HG03378 (cell line): ENCODE data around the gene PCDHB2.
"Not testable (repeated sequence)": the region's sequence is repeated elsewhere in the genome, so short reads cannot be mapped to it uniquely, and the experiment has no call there.

Experiments
- ATAC-seq: cut with Tn5 transposase; IDR thresholded peaks from one replicate; pipeline ENCODE4 v1.9.1; 2021; ENCODE audit warnings: mild to moderate bottlenecking, moderate library complexity; ENCODE audit not compliant: unreplicated experiment

Gene PCDHB2

DNA sequence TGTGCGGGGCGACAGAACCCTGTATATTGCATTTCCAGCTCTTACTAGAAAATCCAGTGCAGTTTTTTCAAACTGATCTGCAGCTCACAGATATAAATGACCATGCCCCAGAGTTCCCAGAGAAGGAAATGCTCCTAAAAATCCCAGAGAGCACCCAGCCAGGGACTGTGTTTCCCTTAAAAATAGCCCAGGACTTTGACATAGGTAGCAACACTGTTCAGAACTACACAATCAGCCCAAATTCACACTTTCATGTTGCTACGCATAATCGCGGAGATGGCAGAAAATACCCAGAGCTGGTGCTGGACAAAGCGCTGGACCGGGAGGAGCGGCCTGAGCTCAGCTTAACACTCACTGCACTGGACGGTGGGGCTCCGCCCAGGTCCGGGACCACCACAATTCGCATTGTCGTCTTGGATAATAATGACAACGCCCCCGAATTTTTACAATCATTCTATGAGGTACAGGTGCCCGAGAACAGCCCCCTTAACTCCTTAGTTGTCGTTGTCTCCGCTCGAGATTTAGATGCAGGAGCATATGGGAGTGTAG, 41.4 kb downstream of the PCDHB2 start:
- ATAC-seq, result no peak

GRCh38 chr5:141137346-141137745, 42.9 kb downstream of the PCDHB2 start:
- ATAC-seq, result not testable (repeated sequence)
